Tongue (tissue), 2 donors: ENCODE results near the gene NEURL1. TPM values are rescaled to one million over a fixed set of nuclear protein-coding genes. Genes with fewer than 3 reads are reported as not detected.

Experiments used
- DNase-seq: peaks from one replicate; pipeline ENCODE4 v3.0.0-alpha.2; 2015
- total RNA-seq: library from RNA; depleted of rRNA; stranded (reverse); fragments of >200 nt; gene quantifications from one replicate; pipeline ENCODE4 v1.2.3, GENCODE V29; 2014

NEURL1 gene
- total RNA-seq, 1 donor from 2014 or later: 46.2 TPM

DNA sequence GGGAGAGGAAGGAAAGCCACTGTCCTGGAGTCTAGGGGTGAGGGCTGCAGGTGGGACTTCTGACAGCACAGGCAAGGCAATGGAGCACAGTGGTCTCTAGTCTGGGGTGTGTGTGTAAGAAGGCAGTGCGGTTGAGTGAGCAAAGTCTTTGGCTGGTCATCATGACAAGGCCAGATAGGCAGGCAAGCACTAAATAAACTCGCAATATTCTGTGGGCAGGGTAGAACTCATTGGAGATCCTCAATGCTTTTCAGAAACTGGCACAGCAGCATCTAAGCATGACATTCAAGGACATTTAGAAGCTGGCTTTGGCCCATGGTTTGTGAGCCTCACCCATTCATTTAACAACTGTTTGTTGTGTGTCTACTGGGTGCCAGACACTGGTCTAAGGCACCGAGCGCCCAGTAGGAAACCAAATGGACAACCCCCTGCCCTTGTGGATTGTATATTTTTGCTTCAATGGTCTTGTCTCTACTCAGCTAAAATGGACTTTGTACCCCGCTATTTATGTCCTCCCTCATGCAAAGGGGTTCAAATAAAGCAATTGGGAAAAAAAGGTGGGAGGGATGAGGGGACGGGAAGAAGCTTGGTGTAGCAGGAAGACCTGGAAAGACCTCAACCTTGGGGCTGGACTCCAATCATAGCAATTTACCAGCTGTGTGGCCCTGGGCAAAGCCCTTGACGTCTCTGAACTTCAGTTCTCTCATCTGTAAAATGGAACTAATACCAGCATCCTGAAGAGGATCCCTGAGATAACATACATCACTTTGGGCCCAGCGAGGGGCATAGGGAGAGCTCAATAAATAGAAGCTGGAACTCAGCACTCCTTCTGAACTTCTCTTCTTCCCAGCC is 116.0 kb downstream of the NEURL1 start:
- no peak for DNase-seq

DNA sequence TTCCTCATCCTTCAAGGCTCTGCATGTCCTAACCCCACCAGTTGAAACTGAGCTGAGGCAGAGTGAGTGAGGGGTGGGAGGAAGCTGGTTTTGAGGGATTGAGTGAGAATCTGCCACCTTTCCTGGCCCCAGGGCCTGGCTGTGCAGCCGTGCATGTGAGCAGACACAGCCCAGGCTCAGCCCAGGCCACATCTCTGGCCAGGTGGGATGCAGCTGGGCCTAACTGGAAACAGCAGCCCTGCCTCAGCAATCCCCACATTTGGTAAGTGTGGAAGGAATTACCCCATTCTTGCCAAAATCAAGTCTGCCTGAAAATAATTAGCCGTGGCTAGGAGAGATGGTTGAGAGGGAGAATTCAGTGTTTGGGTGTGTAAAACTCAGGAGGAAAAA is 116.6 kb downstream of the NEURL1 start:
- DNase-seq: peak; percentile 51

DNA sequence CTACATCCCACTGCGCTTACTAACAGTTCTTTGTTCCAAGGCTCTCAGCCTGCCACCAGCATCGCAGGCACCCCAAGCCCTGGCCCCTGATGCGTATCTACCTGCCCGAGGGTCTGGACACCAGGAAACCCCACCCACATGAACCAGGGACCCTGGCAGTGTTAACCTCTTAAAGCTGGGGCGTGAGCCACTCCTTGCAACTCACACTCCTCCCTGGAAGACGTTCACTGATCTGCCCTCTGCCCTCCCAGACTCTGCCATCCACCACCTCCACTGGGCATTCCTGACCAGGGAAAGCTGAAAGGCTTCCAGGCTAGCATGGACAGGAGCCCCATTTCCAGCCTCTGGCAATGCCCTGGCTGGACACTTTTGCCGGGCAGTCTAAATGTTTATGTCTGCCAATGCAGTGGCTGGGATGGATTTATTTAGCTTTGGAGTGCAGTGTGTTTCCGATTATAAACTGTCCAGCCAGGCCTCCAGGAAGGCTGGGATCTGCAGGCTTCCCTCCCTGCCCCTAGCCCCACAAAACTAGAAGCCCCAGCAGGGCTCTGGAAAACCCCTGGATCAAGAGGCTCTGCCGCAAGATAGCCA is 117.5 kb downstream of the NEURL1 start:
- no peak for DNase-seq

GRCh38 chr10:103612462-103613365 is 119.2 kb downstream of the NEURL1 start:
- DNase-seq: no peak

DNA sequence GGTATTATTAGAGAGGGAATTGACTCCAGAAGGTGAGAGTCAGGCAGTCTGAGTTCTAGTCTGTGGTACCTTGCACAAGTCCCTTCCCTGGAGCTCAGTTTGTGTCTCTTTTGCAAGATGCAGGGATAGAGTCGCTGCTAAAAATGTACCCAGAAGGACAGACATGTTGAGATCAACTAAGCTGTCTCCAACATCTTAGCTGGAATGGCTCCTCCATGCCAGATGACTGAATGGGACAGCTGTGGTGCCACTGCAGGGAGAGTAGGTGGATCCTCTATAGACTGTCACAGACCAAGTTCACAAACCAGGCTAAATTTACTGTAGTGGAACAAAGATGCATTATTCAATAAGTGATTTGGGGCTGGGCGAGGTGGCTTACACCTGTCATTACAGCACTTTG is 120.1 kb downstream of the NEURL1 start:
- peak; percentile 82 for DNase-seq

GRCh38 chr10:103614306-103615158 is 121.0 kb downstream of the NEURL1 start:
- no peak for DNase-seq

- DNase-seq: no peak
Observed at GRCh38 chr10:103616705-103617601, 123.4 kb downstream of the NEURL1 start.

DNA sequence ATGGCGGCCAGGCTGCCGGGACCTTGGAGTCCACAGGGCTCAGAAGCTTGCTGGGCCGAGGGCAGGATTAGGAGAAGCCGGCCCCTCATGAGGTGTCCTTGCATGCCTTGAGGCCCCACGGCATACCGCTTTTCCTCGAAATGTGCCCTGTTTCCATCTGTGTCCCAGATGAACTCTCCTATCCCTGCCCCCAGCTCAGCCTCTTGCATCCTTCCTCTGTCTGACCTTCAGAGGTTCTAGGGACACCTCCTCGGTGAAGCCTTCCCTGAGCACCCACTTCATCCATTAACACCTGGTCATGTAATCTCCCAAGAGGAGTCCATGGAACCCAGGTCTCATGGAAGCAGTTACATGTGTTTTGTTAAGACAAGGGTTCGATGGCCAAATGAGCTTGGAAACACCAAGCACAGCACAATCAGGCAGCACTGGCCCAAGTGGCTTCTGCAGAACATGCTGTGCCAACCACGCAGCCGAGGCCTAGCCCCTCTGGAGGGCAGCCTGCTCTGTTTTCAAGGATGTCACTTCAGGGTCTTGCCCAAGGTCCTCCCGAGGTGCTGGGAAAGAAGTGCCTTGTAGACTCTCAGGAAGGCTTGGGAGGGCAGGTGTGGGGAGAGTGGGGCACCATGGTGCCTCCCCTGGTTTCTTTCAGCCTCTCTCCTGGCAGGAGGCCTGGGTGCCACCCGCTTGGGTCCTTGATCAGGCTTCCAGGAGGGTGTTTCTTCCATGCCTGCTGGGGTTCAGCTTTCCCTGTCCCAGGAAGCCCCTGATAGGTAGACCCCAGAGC is 124.3 kb downstream of the NEURL1 start:
- no peak for DNase-seq

DNA sequence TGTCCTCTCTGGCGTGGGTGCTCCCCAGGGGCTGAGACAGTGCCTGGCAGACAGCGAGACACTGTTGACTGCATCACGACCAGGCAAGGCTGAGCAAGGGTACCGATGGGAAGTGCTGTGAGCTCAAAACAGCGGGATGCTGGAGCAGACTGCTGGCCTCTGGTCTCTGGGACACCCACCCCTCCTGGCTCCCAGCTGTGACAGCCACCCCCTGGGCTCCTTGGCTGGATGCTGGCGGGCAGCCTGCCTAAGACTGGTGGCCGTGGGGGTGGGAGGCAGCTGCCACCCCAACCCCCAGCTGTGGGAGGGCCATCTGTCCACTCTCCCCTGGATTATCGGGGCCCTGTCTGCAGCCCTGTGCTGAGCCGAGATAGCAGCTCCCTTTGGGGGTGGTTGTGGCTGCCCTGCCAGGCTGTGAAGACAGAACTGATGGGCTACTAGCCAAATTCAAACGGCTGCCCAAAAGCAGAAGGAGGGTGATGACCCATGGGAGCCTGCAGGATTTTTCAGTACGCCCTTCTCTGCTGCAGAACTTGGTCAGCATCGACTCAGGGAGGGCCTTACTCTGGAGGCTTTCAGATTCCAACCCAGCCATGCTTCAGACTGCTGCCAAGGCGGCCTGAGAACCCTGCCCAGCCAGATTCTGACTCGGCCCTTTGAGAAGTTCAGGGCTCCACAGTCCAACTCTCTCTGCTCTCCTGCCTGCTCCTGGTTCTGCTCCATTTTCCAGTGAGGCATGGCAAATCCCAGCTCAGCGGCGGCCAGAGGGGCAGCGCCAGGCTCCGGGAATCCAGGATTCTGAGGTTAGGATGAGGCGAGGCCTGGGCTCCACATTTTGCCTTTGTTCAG is 125.3 kb downstream of the NEURL1 start:
- DNase-seq: no peak

- DNase-seq: no peak
Observed at GRCh38 chr10:103619424-103620351, 126.2 kb downstream of the NEURL1 start.

DNA sequence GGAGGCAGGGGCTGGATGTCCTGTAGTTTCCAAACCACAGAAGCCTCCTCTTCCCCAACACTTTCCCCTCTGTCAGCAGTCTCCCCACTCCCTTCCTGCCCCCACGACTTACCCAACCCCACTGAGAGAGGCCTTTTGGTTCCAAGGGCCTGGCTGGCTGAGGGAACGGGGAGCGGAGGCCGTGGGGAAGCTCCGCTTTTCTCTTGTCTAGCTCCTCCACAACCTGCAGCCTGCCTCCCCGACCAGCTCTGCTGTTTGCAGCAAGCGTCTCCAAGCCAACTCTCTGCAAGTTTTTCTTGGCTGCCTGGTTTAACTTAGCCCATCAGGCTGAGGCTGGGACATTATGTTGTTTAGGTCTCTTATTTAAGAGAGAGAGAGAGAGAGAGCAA is 126.8 kb downstream of the NEURL1 start:
- no peak for DNase-seq

DNA sequence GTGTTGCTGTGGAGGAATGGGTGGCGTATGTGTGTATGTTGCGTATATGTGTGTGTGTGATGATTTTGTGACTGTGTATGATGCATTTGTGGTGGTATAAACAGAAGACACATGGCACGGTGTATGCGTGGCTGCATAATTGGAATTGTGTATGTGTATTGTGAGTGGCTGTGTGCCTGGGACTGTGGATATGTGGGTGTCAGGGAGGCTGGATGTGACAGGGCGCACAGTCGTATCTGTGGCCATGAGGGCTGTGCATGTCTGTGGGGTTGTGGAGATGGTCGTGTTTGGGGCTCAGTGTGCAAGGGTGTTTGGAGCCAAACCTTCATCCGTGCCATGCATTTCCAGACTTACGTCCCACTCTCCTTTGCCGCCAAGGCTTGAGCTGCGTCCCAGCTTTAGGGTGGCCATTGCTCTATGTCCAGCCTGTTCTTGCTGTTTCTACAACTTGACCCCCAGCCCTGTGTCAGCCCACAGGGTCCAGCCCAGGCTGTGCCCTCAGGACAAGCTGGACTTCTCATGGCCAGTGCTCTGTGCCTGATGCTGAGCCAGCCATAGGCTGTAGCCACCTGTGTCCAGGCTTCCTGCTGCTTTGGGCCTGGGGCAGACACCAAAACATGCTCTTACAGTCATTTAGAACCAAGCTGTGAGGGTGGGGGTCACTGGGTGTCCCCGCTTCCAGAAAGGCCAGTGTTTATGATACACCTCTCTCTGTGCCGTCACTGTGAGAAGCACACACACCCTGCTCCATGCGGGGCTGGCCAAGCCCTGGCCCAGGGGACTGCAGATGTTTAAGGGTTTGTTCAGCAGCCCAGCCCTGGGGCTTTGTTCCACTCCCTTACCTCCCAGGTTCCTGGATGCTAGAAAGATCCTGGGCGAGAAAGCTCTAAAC is 127.6 kb downstream of the NEURL1 start:
- no peak for DNase-seq

- no peak for DNase-seq
Observed at GRCh38 chr10:103621783-103622125, 128.2 kb downstream of the NEURL1 start.

DNA sequence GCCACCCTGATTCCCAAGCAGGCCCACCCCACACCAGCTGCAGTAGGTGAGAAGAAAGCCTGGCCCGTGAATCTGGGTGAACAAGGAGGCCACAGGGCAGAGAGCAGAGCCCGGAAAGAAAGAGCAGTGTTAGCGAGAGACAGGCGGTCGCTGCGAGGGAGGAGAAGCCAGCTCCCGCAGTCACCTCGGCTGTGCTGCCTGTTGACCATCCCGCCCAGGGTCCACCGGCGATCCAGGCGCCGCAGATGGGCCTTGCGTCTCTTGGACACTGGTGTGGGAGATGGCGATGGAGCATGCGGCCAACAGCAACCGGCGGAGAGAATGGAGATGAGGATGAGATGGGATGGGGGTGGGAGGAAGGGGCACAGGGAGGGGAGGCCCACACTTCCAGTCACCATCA is 128.8 kb downstream of the NEURL1 start:
- no peak for DNase-seq

DNA sequence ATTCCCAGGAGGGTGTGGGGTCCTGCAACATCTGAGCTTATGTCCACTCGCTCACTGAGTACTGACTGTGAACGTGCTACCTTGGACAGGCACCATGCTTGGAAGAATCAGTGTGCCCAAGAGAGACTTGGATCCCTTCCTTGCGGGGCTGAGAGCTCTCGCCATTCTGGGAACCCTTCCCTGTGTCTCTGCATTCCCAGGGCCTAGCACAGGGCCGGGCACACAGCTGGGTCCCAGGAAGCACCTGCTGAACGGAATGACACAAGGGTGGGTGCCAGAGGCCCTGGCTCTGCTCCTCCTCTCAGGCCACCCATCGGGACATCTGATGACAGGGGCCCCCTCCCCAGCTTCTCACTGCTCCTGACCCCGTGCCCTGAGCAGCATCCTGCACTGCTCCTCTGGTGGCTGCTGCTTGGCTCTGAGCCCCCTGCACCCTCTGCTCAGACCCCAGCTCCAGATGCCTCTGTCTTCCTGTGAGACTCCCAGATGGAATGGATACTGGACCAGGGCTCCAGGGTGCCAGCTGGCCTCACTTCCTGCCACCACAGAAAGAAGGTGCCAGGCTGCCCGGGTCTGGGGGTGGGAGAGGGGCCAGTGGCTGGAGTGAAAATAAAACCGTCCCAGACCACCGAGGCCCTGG is 129.6 kb downstream of the NEURL1 start:
- DNase-seq: no peak

DNA sequence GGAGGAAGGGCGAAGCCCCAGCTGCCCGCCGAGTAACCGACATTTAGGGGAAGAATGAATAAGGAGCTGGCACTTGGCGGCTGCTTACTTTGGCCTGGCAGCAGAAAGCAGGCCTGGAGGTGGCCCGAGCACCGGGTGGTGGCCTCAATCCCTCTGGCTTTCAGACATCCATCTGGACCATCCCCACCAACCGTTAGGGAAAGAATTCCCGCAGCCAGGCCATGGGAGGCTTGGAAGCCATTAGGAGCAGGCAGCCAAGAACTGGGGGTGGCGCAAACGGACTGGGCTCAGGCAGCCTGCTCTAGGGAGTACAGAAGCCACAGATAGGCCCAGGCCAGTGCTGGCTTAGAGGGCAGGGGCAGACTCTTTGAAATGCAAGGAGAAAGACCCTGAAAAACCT is 132.7 kb downstream of the NEURL1 start:
- no peak for DNase-seq
